Measurements from ENCODE around the gene PDIA3.

PDIA3 gene

GRCh38 chr15:43763819-43764446, 17.7 kb downstream of the PDIA3 start:
- ATAC-seq (replicated peaks) (no peak), DNase-seq (no peak)
- peaks cover 0 to 5% of the 10 kb centered on the region in 2 donors for H3K4me1 Mint-ChIP-seq
- H3K9me3 Mint-ChIP-seq = no peaks in the 10 kb centered on the region
- no peak overlapping the region for H3K4me3 Mint-ChIP-seq
- peaks cover 28 to 36% of the 10 kb centered on the region in 2 donors for H3K36me3 Mint-ChIP-seq
- H3K27ac Mint-ChIP-seq = no peak overlapping the region
- no peaks in the 10 kb centered on the region for H3K27me3 Mint-ChIP-seq

GRCh38 chr15:43769584-43770228, 23.5 kb downstream of the PDIA3 start:
- no peaks in the 10 kb centered on the region for H3K9me3 Mint-ChIP-seq
- no peaks in the 10 kb centered on the region for H3K27me3 Mint-ChIP-seq
- peak; percentile 21 for DNase-seq
- H3K4me3 Mint-ChIP-seq = no peak overlapping the region
- peak; percentile 70 to 77 for ATAC-seq (replicated peaks)
- H3K27ac Mint-ChIP-seq = peak overlapping the region; percentile 25
- peaks cover 48 to 61% of the 10 kb centered on the region in 2 donors for H3K36me3 Mint-ChIP-seq
- H3K4me1 Mint-ChIP-seq = peaks cover 7 to 14% of the 10 kb centered on the region in 2 donors

GRCh38 chr15:43771816-43772215, 25.6 kb downstream of the PDIA3 start:
- no peak overlapping the region for H3K27ac Mint-ChIP-seq

GRCh38 chr15:43772624-43773023, 26.4 kb downstream of the PDIA3 start:
- Mint-ChIP-seq H3K4me3 (no peak overlapping the region), H3K27ac (no peak overlapping the region), H3K36me3 (peaks cover 53 to 69% of the 10 kb centered on the region in 2 donors), H3K4me1 (peaks cover 14 to 38% of the 10 kb centered on the region in 2 donors), H3K27me3 (no peaks in the 10 kb centered on the region), H3K9me3 (no peaks in the 10 kb centered on the region)
- ATAC-seq (replicated peaks) = no peak
- DNase-seq = no peak

More at GRCh38 chr15:43771816-43772215, 25.6 kb downstream of the PDIA3 start:
- H3K4me3 Mint-ChIP-seq = no peak overlapping the region
- H3K4me1 Mint-ChIP-seq = peaks cover 14 to 31% of the 10 kb centered on the region in 2 donors
- no peak for ATAC-seq (replicated peaks)
- H3K36me3 Mint-ChIP-seq = peaks cover 53 to 69% of the 10 kb centered on the region in 2 donors
- H3K9me3 Mint-ChIP-seq = no peaks in the 10 kb centered on the region
- no peaks in the 10 kb centered on the region for H3K27me3 Mint-ChIP-seq
- DNase-seq = no peak

GRCh38 chr15:43774062-43774461, 27.8 kb downstream of the PDIA3 start:
- Mint-ChIP-seq H3K4me1 (peaks cover 21 to 49% of the 10 kb centered on the region in 2 donors), H3K4me3 (no peak overlapping the region), H3K36me3 (peaks cover 50 to 63% of the 10 kb centered on the region in 2 donors)

GRCh38 chr15:43775411-43775965, 29.2 kb downstream of the PDIA3 start:
- H3K27me3 Mint-ChIP-seq = no peaks in the 10 kb centered on the region
- H3K4me3 Mint-ChIP-seq = peak overlapping the region; percentile 97 to 99
- DNase-seq (no peak), ATAC-seq (replicated peaks) (no peak)
- no peaks in the 10 kb centered on the region for H3K9me3 Mint-ChIP-seq
- peaks cover 23 to 51% of the 10 kb centered on the region in 2 donors for H3K4me1 Mint-ChIP-seq
- peaks cover 43 to 53% of the 10 kb centered on the region in 2 donors for H3K36me3 Mint-ChIP-seq
- peak overlapping the region; percentile 99 for H3K27ac Mint-ChIP-seq

More at GRCh38 chr15:43774062-43774461, 27.8 kb downstream of the PDIA3 start:
- ATAC-seq (replicated peaks) (no peak), DNase-seq (no peak)
- Mint-ChIP-seq H3K9me3 (no peaks in the 10 kb centered on the region), H3K27ac (no peak overlapping the region), H3K27me3 (no peaks in the 10 kb centered on the region)

GRCh38 chr15:43776101-43776717, 30.0 kb downstream of the PDIA3 start:
- Mint-ChIP-seq H3K9me3 (no peaks in the 10 kb centered on the region), H3K36me3 (peaks cover 37 to 48% of the 10 kb centered on the region in 2 donors), H3K4me3 (peak overlapping the region; percentile 97 to 99), H3K27me3 (no peaks in the 10 kb centered on the region), H3K4me1 (peaks cover 23 to 57% of the 10 kb centered on the region in 2 donors), H3K27ac (peak overlapping the region; percentile 99)
- DNase-seq (peak; percentile 93), ATAC-seq (replicated peaks) (peak; percentile 78 to 79)

GRCh38 chr15:43776718-43777266, 30.6 kb downstream of the PDIA3 start, which contains the start of gene ELL3:
TSS of gene ELL3 (minus strand) at chr15:43776966. CDS start at chr15:43776901, 65 bp downstream.
- Mint-ChIP-seq H3K36me3 (peaks cover 34 to 45% of the 10 kb centered on the region in 2 donors), H3K27me3 (no peaks in the 10 kb centered on the region), H3K9me3 (no peaks in the 10 kb centered on the region), H3K4me1 (peaks cover 22 to 57% of the 10 kb centered on the region in 2 donors), H3K27ac (peak within 1 kb of the TSS; percentile 99), H3K4me3 (peak within 1 kb of the TSS; percentile 97 to 99)
- peak; percentile 65 to 76 for ATAC-seq (replicated peaks)
- DNase-seq = peak; percentile 79

GRCh38 chr15:43777267-43777914, 31.2 kb downstream of the PDIA3 start:
- no peaks in the 10 kb centered on the region for H3K9me3 Mint-ChIP-seq
- H3K4me1 Mint-ChIP-seq = peaks cover 21 to 57% of the 10 kb centered on the region in 2 donors
- H3K27ac Mint-ChIP-seq = peak overlapping the region; percentile 99
- peak; percentile 92 for DNase-seq
- ATAC-seq (replicated peaks) = peak; percentile 72 to 77
- H3K27me3 Mint-ChIP-seq = no peaks in the 10 kb centered on the region
- peaks cover 32 to 43% of the 10 kb centered on the region in 2 donors for H3K36me3 Mint-ChIP-seq
- peak overlapping the region; percentile 97 to 99 for H3K4me3 Mint-ChIP-seq

GRCh38 chr15:43779016-43779415, 32.8 kb downstream of the PDIA3 start:
- Mint-ChIP-seq H3K4me3 (no peak overlapping the region), H3K27ac (no peak overlapping the region), H3K9me3 (no peaks in the 10 kb centered on the region), H3K4me1 (peaks cover 21 to 50% of the 10 kb centered on the region in 2 donors), H3K36me3 (peaks cover 19 to 33% of the 10 kb centered on the region in 2 donors), H3K27me3 (no peaks in the 10 kb centered on the region)
- DNase-seq (no peak), ATAC-seq (replicated peaks) (no peak)

- ATAC-seq (replicated peaks) = peak; percentile 28 to 31
- peaks cover 16 to 49% of the 10 kb centered on the region in 2 donors for H3K4me1 Mint-ChIP-seq
- peak overlapping the region; percentile 31 to 37 for H3K4me3 Mint-ChIP-seq
- H3K36me3 Mint-ChIP-seq = peaks cover 18 to 22% of the 10 kb centered on the region in 2 donors
- H3K9me3 Mint-ChIP-seq = no peaks in the 10 kb centered on the region
- H3K27me3 Mint-ChIP-seq = no peaks in the 10 kb centered on the region
- peak; percentile 13 for DNase-seq
- H3K27ac Mint-ChIP-seq = peak overlapping the region; percentile 83
Measured at GRCh38 chr15:43789409-43789808, 43.2 kb downstream of the PDIA3 start.

- DNase-seq = peak; percentile 99
- peak; percentile 89 to 90 for ATAC-seq (replicated peaks)
- H3K27ac Mint-ChIP-seq = peak within 1 kb of the TSS; percentile 100
- H3K4me3 Mint-ChIP-seq = peak within 1 kb of the TSS; percentile 98 to 99
- peaks cover 26 to 59% of the 10 kb centered on the region in 2 donors for H3K4me1 Mint-ChIP-seq
- H3K27me3 Mint-ChIP-seq = no peaks in the 10 kb centered on the region
- H3K36me3 Mint-ChIP-seq = peaks cover 30 to 46% of the 10 kb centered on the region in 2 donors
- no peaks in the 10 kb centered on the region for H3K9me3 Mint-ChIP-seq
Measured at GRCh38 chr15:43791993-43792760, 45.9 kb downstream of the PDIA3 start, which contains the start of gene SERF2. TSS of gene SERF2 (plus strand) at chr15:43792320. CDS start at chr15:43792377, 57 bp downstream.

All from stimulated activated naive B cell treated with anti-CD40 and anti-IgM and Interleukin-4, amounts not matched to agents 10 μg/mL and 1 μg/mL and 100 μg/mL, for 72 hours (primary cell).